Stimulated activated CD4-positive, alpha-beta T cell treated with anti-CD3 and anti-CD28 coated beads, TNF-alpha, amount 100 ng/mL, for 4 hours (primary cell): Measurements from ENCODE around the gene UBE2D2.
"Not testable (repeated sequence)": the region's sequence is repeated elsewhere in the genome, so short reads cannot be mapped to it uniquely, and the experiment has no call there.

Experiments used
- DNase-seq, 3 experiments: peaks; one replicate each; pipeline ENCODE4 v3.0.0-alpha.2; 2020; ENCODE audit warnings: low read depth in 3 of 3

UBE2D2 gene

DNA sequence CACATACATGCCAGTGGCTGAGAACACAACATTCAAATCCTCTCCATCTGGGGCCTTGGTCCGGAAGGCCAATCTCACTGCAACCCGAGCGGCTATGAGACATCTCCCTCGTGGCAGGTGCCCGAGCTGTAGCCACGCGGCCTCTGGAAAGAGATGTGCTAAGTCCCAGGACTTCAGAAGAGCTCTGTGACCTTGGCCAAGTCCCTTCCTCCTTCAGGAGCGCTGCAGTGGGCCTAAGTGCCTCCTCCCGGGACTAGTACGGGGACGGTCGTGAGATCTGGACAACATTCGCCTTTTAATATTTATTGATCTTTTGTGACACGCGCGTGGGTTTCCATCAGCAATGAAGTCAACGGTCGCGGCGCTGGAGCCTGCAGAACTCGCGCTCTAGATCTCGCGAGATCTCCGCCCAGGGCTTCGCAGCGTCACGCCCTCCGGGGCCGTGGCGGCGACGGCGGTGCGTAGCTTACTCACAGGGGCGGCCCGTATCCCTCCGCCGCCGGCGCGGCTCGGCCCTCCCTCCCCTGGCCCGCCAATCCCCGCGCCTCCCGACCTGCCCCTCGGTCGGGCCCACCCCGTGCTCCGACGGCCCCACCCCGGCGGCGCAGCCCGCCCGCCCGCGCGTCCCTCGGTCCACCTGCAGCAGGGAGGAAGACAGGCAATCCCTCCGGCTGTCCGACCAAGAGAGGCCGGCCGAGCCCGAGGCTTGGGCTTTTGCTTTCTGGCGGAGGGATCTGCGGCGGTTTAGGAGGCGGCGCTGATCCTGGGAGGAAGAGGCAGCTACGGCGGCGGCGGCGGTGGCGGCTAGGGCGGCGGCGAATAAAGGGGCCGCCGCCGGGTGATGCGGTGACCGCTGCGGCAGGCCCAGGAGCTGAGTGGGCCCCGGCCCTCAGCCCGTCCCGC lies at the start of gene UBE2D2:
Gene UBE2D2 (plus strand): TSS at position 588 of the 903 bp plus-strand sequence. CDS start 453 bp downstream, outside the sequence.
- DNase-seq, result peak; percentile 95 to 96 (median 96)

GRCh38 chr5:139512786-139513390 lies 48.3 kb upstream of the UBE2D2 start:
- DNase-seq, result no peak

DNA sequence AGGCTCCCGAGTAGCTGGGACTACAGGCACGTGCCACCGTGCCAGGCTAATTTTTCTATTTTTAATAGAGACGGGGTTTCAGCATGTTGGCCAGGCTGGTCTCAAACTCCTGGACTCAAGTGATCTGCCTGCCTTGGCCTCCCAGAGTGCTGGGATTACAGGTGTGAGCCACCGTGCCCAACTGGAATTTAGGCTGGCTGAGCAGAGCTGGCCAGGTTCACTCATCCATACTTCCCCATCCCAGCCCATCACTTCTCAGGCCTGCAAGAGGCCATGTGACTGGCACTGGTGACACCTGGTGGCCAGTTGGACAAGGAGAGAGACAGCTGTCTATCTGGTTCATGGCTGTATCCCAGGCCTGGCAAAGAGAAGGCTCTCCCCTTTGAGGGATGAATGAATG lies 47.7 kb upstream of the UBE2D2 start:
- DNase-seq, result peak; percentile 50 to 69 (median 69)

DNA sequence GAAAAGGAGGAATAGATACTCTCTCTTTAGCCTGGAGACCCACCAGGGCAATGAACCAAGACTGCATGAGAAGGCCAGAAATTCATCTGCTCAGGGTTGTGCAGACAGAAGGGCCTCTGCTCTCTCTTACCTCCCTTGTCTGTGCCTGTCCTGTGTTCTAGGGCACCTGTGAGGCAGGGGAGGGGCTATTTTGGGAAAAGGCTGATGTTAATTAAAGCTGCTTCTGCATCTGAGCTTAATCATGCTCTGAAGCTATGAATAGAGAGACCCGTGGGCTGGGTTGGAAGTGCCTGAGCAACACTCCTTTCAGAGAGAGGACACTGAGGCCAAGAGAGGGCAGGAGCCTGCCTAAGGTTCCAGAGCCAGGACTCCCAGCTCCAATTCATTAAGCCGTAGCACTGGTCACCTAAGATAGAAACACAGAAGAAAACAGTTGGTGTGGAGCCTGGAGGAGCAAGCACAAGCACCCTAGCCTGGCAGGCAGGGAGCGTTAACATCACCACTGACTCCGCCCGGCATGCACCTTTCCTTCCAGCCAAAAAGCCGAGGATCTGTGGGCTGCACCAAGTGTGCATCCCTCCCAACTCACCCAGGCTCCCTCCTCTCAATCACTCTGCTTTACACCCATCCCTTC lies 47.2 kb upstream of the UBE2D2 start:
- no peak for DNase-seq

- DNase-seq, result no peak
Observed at GRCh38 chr5:139514486-139514856, 46.7 kb upstream of the UBE2D2 start.

DNA sequence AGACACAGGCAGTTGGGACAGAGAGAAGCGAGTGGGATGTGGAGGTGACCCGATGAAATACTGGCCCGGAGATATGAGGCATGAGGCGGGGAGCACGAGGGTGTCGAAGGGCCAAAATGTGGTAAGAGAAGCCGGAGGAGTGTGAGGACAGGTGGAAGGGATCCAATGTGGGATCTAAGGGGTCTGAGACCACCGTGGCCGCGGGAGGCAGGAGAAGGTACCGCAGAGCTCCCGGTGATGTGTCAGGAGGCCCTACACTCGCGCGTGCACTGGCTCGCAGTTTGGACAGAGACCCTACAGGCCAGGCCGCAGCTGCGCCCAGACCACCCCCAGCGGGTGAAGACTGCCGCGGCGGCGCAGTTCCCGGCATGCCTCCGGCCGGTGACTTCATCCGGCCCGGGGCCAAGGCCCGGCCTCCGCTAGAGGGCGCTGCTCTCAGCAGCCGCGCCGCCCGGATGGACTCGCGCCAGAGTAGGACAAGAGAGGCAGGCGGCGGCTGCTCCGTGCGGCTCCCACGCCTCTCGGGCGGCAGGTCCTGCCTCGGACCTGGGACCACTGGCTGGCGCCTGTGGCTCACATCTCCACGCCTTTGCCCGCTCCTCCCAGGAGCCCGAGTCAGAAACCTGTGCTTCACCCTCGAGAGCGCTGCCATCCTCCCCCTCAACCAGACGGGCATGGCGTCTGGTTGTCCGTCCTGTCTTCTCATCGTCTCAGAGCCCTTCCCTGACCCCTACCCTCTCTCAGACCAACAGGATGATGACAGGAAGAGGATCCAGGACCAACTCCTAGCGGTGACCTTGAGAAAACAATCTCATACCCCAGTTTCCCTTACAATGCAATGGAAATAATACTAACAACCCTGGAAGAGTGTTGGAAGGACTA lies 43.2 kb upstream of the UBE2D2 start:
- peak; percentile 77 to 93 (median 80) for DNase-seq

- no peak for DNase-seq
Observed at GRCh38 chr5:139523635-139524445, 37.3 kb upstream of the UBE2D2 start.

DNA sequence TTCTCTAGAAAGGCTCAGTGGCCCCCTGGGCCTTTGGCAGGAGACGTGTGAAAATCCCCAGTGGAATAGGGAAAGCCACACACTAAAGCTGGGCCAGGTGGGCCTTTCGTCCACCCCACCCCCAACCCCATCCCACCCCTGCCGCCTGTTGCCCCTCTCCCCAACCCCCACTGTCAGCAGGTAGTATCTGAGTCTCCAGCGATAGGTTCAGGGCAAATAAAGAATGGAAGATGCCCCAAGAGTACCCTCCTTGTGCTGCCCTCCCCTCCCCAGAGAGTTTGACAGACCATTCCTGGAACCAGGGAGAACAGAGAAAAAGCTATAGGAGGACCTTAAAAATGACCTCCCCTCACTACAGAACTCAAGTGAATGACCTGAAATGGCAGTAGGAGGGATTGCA lies 36.7 kb upstream of the UBE2D2 start:
- DNase-seq, result no peak

DNA sequence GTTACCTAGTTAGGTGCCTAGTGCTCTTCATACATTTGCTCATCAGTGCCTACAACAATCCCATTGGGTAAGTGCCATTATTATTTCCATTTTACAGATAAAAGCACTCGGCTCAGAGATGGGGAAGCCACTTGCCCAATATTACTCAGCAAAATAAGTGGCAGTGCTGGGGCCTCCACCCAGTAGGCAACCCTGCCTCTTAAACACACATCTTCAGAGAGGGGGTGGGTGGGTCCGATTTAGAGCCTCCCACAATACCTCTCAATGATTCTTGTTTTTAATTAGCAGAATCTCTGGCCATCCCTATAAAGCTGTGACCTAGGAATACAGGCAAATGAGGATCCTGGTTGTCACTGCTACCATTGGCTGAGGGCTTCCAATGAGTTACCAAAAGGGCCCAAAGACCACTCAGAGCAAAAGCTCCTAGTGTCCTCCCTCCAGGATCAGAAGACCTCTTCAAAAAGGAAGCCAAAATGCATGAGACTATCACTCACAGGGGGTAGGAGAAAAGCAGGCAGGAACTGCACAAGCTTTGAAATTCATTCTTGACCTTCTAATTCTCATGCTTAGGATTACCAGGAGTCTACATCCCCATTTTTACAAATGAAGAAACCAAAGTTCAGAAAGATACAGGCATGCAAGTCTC lies 36.1 kb upstream of the UBE2D2 start:
- DNase-seq, result no peak

DNA sequence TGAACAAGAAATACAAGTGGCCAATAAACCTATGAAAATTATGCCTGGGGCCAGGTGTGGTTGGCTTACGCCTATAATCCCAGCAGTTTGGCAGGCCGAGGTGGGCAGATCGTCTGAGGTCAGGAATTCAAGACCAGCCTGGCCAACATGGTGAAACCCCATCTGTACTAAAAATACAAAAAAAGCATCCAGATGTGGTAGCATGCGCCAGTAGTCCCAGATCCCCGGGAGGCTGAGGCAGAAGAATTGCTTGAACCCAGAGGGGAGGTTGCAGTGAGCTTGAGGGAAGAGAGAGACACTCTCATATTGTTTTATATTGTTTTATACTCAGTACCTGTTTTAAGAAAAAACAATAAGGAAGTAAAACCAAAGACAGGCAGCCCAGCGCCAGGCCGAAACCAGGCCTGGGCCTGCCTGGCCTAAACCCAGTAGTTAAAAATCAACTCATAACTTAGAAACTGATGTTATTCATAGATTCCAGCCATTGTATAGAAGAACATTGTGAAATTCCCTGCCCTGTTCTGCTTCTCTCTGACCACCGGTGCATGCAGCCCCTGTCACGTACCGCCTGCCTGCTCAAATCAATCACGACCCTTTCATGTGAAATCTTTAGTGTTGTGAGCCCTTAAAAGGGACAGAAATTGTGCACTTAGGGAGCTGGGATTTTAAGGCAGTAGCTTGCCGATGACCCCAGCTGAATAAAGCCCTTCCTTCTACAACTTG lies 35.4 kb upstream of the UBE2D2 start:
- DNase-seq, result not testable (repeated sequence)

DNA sequence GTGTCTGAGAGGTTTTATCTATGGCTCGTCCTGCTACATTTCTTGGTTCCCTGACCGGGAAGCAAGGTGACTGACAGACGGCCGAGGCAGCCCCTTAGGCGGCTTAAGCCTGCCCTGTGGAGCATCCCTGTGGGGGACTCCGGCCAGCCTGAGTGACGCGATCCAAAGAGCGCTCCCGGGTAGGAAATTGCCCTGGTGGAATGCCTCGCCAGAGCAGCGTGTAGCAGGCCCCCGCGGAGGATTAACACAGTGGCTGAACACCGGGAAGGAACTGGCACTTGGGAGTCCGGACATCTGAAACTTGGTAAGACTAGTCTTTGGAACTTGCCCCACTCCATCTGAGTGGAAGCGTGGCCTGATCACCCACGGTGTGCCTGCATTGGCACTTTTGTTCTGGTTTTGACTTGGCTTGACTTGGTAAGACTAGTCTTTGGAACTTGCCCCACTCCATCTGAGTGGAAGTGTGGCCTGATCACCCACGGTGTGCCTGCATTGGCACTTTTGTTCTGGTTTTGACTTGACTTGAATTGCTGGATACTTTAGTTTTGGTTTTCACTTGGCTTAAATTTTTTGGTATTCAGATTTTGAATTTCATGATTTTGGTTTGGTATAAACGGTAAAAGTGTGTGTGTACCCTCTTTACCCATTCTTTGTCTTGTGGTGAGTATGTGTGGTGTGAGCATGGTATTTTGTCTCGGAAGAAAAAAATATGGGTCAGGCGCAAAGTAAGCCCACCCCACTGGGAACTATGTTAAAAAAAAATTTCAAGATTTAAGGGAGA lies 34.6 kb upstream of the UBE2D2 start:
- not testable (repeated sequence) for DNase-seq

DNA sequence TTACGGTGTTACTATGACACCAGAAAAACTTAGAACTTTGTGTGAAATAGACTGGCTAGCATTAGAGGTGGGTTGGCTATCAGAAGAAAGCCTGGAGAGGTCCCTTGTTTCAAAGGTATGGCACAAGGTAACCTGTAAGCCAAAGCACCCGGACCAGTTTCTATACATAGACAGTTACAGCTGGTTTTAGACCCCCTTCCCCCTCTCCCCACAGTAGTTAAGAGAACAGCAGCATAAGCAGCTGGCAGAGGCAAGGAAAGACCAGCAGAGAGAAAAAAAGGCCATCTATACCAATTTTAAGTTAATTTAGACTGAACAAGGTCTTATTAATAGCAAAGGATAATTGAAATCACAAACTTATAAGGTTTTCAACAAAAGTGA lies 34.1 kb upstream of the UBE2D2 start:
- not testable (repeated sequence) for DNase-seq

- not testable (repeated sequence) for DNase-seq
Observed at GRCh38 chr5:139527896-139528467, 33.2 kb upstream of the UBE2D2 start.

- DNase-seq, result not testable (repeated sequence)
Observed at GRCh38 chr5:139528695-139529094, 32.4 kb upstream of the UBE2D2 start.

DNA sequence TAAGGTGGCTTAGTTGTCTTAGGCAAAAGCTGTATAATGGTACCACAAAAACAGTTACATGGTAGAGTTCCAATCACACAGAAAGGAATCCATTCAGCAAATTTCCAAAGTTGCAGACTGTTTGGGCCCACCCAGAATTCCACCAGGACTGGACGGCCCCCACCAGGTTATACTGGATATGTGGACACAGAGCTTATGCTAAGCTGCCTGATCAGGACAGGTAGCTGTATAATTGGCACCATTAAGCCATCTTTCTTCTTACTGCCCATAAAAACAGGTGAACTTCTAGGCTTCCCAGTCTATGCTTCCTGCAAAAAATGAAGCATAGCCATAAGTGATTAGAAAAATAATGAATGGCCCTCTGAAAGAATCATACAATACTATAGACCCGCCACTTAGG lies 31.1 kb upstream of the UBE2D2 start:
- not testable (repeated sequence) for DNase-seq

DNA sequence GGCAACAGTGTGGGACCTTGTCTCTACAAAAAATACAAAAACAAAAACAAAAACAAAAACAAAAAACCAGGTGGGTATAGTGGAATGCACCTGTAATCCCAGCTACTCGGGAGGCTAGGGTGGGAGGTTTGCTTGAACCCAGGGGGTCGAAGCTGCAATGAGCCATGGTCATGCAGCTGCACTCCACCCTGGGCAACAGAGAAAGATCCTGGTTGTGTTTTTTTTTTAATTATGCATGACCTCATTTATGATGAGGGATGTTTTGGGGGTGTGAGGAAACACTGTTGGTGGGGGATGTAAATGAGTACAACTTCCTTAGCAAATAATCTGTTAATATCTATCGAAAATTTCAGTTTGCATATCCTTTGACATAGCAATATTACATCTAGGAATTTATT lies 29.4 kb upstream of the UBE2D2 start:
- no peak for DNase-seq

GRCh38 chr5:139543423-139543991 lies 17.6 kb upstream of the UBE2D2 start:
- no peak for DNase-seq

DNA sequence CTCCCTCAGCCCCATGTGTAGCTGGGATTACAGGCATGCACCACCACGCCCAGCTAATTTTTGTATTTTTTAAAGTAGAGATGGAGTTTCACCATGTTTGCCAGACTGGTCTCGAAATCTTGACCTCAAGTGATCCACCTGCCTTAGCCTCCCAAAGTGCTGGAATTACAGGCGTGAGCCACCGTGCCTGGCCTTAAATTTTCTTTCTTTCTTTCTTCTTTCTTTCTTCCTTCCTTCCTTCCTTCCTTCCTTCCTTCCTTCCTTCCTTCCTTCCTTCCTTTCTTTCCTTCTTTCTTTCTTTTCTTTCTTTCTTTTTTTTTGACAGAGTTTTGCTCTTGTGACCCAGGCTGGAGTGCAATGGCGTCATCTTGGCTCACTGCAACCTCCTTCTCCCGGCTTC lies 14.5 kb upstream of the UBE2D2 start:
- DNase-seq, result not testable (repeated sequence)
